GM12892 (cell line): ENCODE measurements around the gene FBXW7.

Source experiments
- POLR2A ChIP-seq: IDR thresholded peaks from 2 replicates; pipeline ENCODE4 v1.6.1; 2011; ENCODE audit warnings: low read depth, low read length, control low read depth
- POLR2AphosphoS5 ChIP-seq: IDR thresholded peaks from 2 replicates; pipeline ENCODE4 v1.6.1; 2011; ENCODE audit warnings: low read depth, low read length, control low read depth
- TAF1 ChIP-seq: IDR thresholded peaks from 2 replicates; pipeline ENCODE4 v1.6.1; 2011; ENCODE audit warnings: low read depth, mild to moderate bottlenecking, control low read depth, low read length, borderline replicate concordance

- TF ChIP-seq POLR2A (no peak), POLR2AphosphoS5 (no peak), TAF1 (no peak)
Observed at GRCh38 chr4:152369902-152370295, 166.0 kb downstream of the FBXW7 start.
